Endothelial cell (in vitro differentiated cells): ENCODE data around the gene CDK3. TPM values are rescaled to one million over a fixed set of nuclear protein-coding genes. Genes with fewer than 3 reads are reported as not detected.

Experiments
- DNase-seq: peaks from one replicate; pipeline ENCODE4 v3.0.0; 2021; ENCODE audit warnings: low spot score
- H3K27ac Mint-ChIP-seq: one replicate; pipeline ENCODE4 v1.8.0; 2021; ENCODE audit warnings: mixed read lengths, inconsistent platforms; ENCODE audit not compliant: unreplicated experiment
- H3K27me3 Mint-ChIP-seq: one replicate; pipeline ENCODE4 v1.8.0; 2021; ENCODE audit warnings: mild to moderate bottlenecking, moderate library complexity, mixed read lengths, inconsistent platforms; ENCODE audit not compliant: unreplicated experiment
- H3K36me3 Mint-ChIP-seq: one replicate; pipeline ENCODE4 v1.8.0; 2021; ENCODE audit warnings: mild to moderate bottlenecking, low read depth, mixed read lengths, inconsistent platforms; ENCODE audit not compliant: unreplicated experiment
- H3K4me1 Mint-ChIP-seq: one replicate; pipeline ENCODE4 v1.8.0; 2021; ENCODE audit warnings: mild to moderate bottlenecking, mixed read lengths, inconsistent platforms; ENCODE audit not compliant: unreplicated experiment
- H3K4me3 Mint-ChIP-seq: one replicate; pipeline ENCODE4 v1.8.0; 2021; ENCODE audit warnings: mild to moderate bottlenecking, mixed read lengths, inconsistent platforms; ENCODE audit not compliant: unreplicated experiment
- H3K9me3 Mint-ChIP-seq: one replicate; pipeline ENCODE4 v1.8.0; 2021; ENCODE audit warnings: mixed read lengths, inconsistent platforms; ENCODE audit not compliant: unreplicated experiment
- total RNA-seq: library from RNA; stranded (reverse); fragmentation: NEBNext Ultra II Directional; extraction: Animal tissue kit (Norgen Biotek cat#: 25700); gene quantifications from one replicate; pipeline ENCODE4 v1.2.1, GENCODE V29; 2021; ENCODE audit not compliant: unreplicated experiment
- TF ChIP-seq, protein P1 (sequence below): fragments of 200-600 bp; sonication (generic); IDR thresholded peaks from one replicate; pipeline ENCODE4 v1.5.0; 2021; ENCODE audit warnings: antibody characterized with exemption; ENCODE audit not compliant: unreplicated experiment

The CDK3 gene
- total RNA-seq, 1 donor from 2014 or later: 8.4 TPM

DNA sequence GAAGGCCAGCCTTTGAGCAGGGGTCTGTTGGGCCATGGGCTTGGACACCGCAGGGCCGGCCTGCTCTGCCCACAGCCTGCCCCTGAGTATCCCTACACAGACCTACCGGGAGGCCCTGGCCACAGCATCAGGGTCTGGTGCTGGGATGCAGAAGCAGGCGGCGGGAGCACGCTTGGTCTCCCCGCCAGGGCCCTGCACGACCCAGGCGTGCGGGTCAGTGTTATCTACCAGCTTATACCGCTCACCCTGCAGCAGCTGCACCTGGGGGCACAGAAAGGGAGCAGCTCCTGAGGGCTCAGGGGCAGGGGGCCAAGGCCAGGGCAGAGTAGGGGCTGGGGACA is 17.7 kb downstream of the CDK3 start:
- peaks cover 6% of the 10 kb centered on the region for H3K4me1 Mint-ChIP-seq
- H3K27me3 Mint-ChIP-seq: peaks cover 9% of the 10 kb centered on the region
- no peak overlapping the region for H3K4me3 Mint-ChIP-seq
- no peaks in the 10 kb centered on the region for H3K36me3 Mint-ChIP-seq
- DNase-seq: no peak
- TF ChIP-seq, protein P1, sequence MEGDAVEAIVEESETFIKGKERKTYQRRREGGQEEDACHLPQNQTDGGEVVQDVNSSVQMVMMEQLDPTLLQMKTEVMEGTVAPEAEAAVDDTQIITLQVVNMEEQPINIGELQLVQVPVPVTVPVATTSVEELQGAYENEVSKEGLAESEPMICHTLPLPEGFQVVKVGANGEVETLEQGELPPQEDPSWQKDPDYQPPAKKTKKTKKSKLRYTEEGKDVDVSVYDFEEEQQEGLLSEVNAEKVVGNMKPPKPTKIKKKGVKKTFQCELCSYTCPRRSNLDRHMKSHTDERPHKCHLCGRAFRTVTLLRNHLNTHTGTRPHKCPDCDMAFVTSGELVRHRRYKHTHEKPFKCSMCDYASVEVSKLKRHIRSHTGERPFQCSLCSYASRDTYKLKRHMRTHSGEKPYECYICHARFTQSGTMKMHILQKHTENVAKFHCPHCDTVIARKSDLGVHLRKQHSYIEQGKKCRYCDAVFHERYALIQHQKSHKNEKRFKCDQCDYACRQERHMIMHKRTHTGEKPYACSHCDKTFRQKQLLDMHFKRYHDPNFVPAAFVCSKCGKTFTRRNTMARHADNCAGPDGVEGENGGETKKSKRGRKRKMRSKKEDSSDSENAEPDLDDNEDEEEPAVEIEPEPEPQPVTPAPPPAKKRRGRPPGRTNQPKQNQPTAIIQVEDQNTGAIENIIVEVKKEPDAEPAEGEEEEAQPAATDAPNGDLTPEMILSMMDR: no peak
- H3K27ac Mint-ChIP-seq: no peak overlapping the region
- no peaks in the 10 kb centered on the region for H3K9me3 Mint-ChIP-seq

DNA sequence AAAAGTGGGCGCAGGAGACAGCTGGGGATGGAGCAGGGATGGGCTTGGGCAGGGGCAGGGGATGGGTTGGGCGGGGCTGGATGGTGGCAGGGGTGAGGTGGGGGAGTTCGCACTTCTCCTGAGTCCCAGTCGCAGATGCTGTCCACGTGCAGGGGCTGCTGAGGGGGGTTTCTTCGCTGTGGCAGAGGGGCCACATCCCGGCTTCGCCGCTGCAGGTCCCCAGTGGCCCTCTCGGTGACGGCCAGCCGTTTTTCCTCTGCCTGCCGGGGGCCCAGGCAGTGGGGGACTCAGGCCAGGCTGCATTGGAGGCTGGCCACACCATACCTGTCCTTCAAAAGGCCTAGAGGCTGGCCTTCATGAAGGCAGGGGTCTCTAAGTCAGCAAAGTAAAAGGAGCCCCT is 18.1 kb downstream of the CDK3 start:
- DNase-seq: no peak
- no peaks in the 10 kb centered on the region for H3K36me3 Mint-ChIP-seq
- TF ChIP-seq, protein P1: no peak
- no peak overlapping the region for H3K4me3 Mint-ChIP-seq
- H3K9me3 Mint-ChIP-seq: no peaks in the 10 kb centered on the region
- no peak overlapping the region for H3K27ac Mint-ChIP-seq
- H3K4me1 Mint-ChIP-seq: peaks cover 6% of the 10 kb centered on the region
- H3K27me3 Mint-ChIP-seq: peaks cover 9% of the 10 kb centered on the region

DNA sequence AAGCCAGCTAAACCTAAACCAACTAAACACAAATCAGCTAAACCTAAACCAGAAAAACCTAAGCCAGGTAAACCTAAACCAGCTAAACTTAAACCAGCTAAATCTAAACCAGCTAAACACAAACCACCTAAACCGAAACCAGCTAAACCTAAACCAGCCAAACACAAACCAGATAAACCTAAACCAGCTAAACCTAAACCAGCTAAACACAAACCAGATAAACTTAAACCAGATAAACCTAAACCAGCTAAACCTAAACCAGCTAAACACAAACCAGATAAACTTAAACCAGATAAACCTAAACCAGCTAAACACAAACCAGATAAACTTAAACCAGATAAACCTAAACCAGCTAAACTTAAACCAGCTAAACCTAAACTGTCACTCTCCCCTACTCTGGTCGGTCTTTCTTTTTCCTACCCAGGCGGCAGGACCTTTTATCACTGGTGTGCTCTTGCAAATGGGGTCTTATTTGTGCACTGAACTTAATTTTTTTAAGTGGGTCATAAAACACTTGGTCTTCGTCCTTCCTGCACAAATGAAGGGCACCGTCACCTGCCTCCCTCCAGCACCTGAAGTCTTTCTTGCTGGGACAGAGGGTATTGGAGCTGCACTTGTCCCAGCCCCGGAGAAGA is 19.3 kb downstream of the CDK3 start:
- H3K4me1 Mint-ChIP-seq: peaks cover 6% of the 10 kb centered on the region
- no peaks in the 10 kb centered on the region for H3K9me3 Mint-ChIP-seq
- TF ChIP-seq, protein P1: no peak
- peaks cover 9% of the 10 kb centered on the region for H3K27me3 Mint-ChIP-seq
- H3K27ac Mint-ChIP-seq: no peak overlapping the region
- H3K36me3 Mint-ChIP-seq: no peaks in the 10 kb centered on the region
- no peak for DNase-seq
- no peak overlapping the region for H3K4me3 Mint-ChIP-seq

DNA sequence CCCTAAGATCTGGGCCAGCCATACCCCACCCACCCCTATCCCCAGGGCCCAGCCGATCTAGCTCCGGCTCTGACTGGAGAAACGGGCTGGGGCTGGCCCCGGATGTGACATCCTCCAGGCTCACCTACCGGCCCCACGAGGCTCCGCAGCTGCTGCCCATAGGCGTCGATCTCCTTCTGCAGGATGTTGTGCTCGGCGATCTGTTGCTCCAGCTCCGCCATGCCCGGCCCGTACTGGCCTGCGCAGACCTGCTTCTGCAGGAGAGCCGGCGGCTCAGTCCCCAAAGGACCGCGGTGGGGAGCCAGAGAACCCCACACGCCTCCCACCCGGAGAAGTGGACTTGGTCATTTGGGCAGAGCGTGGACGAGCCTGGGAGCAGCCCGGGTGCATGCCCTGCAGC is 21.6 kb downstream of the CDK3 start:
- no peaks in the 10 kb centered on the region for H3K9me3 Mint-ChIP-seq
- peaks cover 6% of the 10 kb centered on the region for H3K4me1 Mint-ChIP-seq
- no peak for DNase-seq
- no peak overlapping the region for H3K4me3 Mint-ChIP-seq
- TF ChIP-seq, protein P1: no peak
- no peak overlapping the region for H3K27ac Mint-ChIP-seq
- no peaks in the 10 kb centered on the region for H3K36me3 Mint-ChIP-seq
- peaks cover 12% of the 10 kb centered on the region for H3K27me3 Mint-ChIP-seq

DNA sequence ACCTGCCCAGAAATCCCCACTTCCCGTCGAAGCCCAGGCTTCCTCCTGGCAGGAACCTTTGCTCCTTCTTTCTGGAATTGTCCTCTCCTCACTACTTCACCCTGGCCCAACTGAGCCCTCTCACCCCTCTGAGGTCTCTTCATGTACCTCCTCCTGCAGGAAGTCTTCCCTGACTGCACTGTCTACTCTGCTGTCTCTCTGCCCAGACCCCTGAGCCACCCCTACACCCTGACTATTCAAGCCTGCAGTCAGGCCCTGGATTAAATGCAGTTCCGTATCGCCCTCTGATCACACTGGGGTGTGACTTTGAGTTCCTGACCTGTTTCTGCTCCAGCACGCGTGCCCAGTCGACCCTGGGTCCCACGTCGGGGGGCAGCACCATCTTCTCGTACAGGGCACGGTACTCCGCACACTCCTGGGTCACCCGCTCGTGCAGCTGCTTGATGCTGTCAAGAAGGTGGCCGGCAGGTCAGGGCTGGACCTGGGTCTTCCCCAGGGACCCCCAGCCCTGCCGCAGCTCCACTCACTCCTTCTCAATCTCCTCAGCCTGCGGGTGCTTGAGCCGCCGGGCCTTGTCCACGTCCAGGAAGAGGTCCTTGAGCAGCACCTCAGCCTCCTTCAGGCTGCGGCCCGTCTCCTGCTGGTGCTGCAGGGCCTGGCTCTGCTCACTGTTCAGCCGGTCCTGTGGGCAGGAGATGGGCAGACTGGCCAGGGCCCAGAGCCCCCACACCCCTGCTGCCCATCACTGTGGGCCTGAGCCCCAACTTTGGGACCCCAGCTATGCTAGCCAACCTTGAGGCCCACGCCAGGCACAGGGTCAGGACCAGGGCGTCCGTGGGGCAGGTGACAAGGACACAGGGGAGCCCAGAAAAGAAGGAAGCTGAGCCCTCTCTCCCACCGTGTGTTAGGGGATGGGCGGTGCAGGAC is 22.6 kb downstream of the CDK3 start:
- Mint-ChIP-seq H3K4me3 (peak overlapping the region; percentile 31), H3K27ac (peak overlapping the region; percentile 18), H3K27me3 (peaks cover 12% of the 10 kb centered on the region)

More for the DNA sequence above, 22.6 kb downstream of the CDK3 start:
- peaks cover 6% of the 10 kb centered on the region for H3K4me1 Mint-ChIP-seq
- no peaks in the 10 kb centered on the region for H3K36me3 Mint-ChIP-seq
- H3K9me3 Mint-ChIP-seq: no peaks in the 10 kb centered on the region
- TF ChIP-seq, protein P1: no peak
- DNase-seq: no peak
